ENCODE data around the gene TMTC1. TPM values are rescaled to one million over a fixed set of nuclear protein-coding genes. Genes with fewer than 3 reads are reported as not detected.

The TMTC1 gene
- total and polyA plus RNA-seq, 2 donors (not counting 1 experiment from before 2014, with no cell fraction given): not detected

DNA sequence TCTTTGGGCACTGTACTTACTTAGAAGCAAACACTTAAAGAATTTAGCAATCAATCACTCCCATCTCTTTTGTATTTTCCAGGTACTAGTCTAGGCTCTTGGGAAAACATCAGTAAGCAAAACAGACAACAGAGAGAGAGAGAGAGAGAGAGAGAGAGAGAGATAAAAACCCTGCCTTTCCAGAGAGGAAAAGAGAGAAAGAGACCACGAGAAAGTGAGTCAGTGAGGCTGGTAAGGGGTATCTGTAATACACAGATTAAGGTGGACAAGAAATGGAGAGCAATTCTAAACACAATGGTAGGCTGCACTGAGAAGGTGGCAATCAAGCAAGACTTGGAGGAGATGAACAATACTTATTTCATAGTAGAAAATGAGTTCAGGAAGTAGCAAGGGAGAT lies 166.3 kb downstream of the TMTC1 start:
- Mint-ChIP-seq H3K4me1 (no peaks in the 10 kb centered on the region), H3K27ac (no peak overlapping the region), H3K27me3 (no peaks in the 10 kb centered on the region), H3K4me3 (no peak overlapping the region), H3K9me3 (ENCODE audit: insufficient read depth) (no peaks in the 10 kb centered on the region)
- no peaks in the 10 kb centered on the region for H3K36me3 ChIP-seq (replicated peaks in 1 of 2; ENCODE audit: control extremely low read depth in 1 of 2, control insufficient read depth in 1 of 2, extremely low read depth in 1 of 2, insufficient read depth in 2 of 2, low read length in 1 of 2)
- H3K9ac ChIP-seq (ENCODE audit: low read length): no peak overlapping the region
- no peak overlapping the region for H3K27ac ChIP-seq (ENCODE audit: low read length in 2 of 2)
- ATAC-seq (ENCODE audit: low read depth): no peak
- ChIA-PET POLR2A (no interaction called here), CTCF (no interaction called here)
- no peaks in the 10 kb centered on the region for H3K27me3 ChIP-seq (replicated peaks in 1 of 4; ENCODE audit: control extremely low read depth in 1 of 4, control insufficient read depth in 3 of 4, insufficient read depth in 4 of 4, low read length in 3 of 4)
- H4K20me1 ChIP-seq (ENCODE audit: control insufficient read depth, insufficient read depth, low read length, poor library complexity, severe bottlenecking): no peaks in the 10 kb centered on the region
- no peak for TF ChIP-seq EZH2 (IDR thresholded peaks at IDR 0.05; ENCODE audit: borderline replicate concordance, insufficient read depth, low read depth, low read length, poor library complexity, severe bottlenecking)
- TF ChIP-seq, protein P1, sequence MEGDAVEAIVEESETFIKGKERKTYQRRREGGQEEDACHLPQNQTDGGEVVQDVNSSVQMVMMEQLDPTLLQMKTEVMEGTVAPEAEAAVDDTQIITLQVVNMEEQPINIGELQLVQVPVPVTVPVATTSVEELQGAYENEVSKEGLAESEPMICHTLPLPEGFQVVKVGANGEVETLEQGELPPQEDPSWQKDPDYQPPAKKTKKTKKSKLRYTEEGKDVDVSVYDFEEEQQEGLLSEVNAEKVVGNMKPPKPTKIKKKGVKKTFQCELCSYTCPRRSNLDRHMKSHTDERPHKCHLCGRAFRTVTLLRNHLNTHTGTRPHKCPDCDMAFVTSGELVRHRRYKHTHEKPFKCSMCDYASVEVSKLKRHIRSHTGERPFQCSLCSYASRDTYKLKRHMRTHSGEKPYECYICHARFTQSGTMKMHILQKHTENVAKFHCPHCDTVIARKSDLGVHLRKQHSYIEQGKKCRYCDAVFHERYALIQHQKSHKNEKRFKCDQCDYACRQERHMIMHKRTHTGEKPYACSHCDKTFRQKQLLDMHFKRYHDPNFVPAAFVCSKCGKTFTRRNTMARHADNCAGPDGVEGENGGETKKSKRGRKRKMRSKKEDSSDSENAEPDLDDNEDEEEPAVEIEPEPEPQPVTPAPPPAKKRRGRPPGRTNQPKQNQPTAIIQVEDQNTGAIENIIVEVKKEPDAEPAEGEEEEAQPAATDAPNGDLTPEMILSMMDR (IDR thresholded peaks at IDR 0.05): no peak
- no peaks in the 10 kb centered on the region for H3K79me2 ChIP-seq (ENCODE audit: control insufficient read depth, insufficient read depth, low read length)
- no peak overlapping the region for H2AFZ ChIP-seq (ENCODE audit: insufficient read depth, low read depth, low read length, poor library complexity, severe bottlenecking)
- H3K4me3 ChIP-seq (ENCODE audit: control extremely low read depth in 1 of 5, extremely low read depth in 1 of 5, insufficient read depth in 1 of 5, low read depth in 2 of 5, low read length in 4 of 5): no peak overlapping the region
- no peaks in the 10 kb centered on the region for H3K9me3 ChIP-seq (ENCODE audit: control extremely low read depth in 1 of 3, control insufficient read depth in 2 of 3, insufficient read depth in 1 of 3, low read length in 2 of 3)
- WGBS (ENCODE audit: insufficient coverage): 50% methylated on average over 1 of the region's 1 CpG
- no peak overlapping the region for H3K4me2 ChIP-seq (replicated peaks; ENCODE audit: low read depth, low read length, poor library complexity, severe bottlenecking)
- intact Hi-C loops (cut with micrococcal nuclease): no loop called here
- H3K4me1 ChIP-seq (ENCODE audit: control insufficient read depth in 2 of 2, insufficient read depth in 2 of 2, low read length in 2 of 2): no peaks in the 10 kb centered on the region
- DNase-seq: no peak

DNA sequence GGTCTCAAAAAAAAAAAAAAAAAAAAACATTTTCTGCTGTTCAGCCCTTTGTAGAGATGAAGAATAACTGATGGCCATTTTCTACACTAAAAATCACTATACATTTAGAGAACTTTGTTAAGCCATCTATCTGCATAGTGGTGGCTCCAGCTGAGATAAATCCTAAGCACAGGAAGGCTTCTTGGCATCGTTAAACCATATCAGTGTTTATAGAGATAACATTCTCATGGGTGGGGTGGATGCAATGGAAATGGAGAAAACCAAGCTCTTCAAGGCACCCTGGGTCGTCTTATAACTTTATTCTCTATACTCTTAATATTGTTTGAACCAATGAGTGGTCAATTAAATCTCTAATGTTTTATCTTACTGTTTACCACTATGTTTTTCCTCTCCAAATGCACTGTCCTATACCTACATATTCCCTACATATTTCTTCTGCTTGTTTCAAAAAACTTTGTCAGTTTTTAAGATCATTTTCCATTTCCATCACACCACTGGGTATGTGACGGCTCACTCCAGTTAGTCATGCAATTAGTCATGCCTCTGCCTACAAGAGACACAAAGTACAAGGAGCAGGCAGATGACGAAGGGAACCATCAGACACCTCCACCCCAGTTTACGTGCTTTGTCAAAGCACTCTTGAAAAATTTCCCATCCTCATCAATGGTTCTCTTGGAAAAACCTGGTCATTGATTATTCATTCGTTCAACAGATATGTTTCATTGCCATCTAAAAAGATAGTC lies 166.9 kb downstream of the TMTC1 start:
- H3K27ac Mint-ChIP-seq: no peak overlapping the region

More for the DNA sequence above, 166.9 kb downstream of the TMTC1 start:
- H3K9ac ChIP-seq (ENCODE audit: low read length): no peak overlapping the region
- H2AFZ ChIP-seq (ENCODE audit: insufficient read depth, low read depth, low read length, poor library complexity, severe bottlenecking): no peak overlapping the region
- no peaks in the 10 kb centered on the region for H3K79me2 ChIP-seq (ENCODE audit: control insufficient read depth, insufficient read depth, low read length)
- H3K4me1 Mint-ChIP-seq: no peaks in the 10 kb centered on the region
- H3K27me3 Mint-ChIP-seq: no peaks in the 10 kb centered on the region
- H3K4me1 ChIP-seq (ENCODE audit: control insufficient read depth in 2 of 2, insufficient read depth in 2 of 2, low read length in 2 of 2): no peaks in the 10 kb centered on the region
- no peak overlapping the region for H3K27ac ChIP-seq (ENCODE audit: low read length in 2 of 2)
- POLR2A ChIA-PET: no interaction called here
- no peak overlapping the region for H3K4me3 ChIP-seq (ENCODE audit: control extremely low read depth in 1 of 5, extremely low read depth in 1 of 5, insufficient read depth in 1 of 5, low read depth in 2 of 5, low read length in 4 of 5)
- H3K4me3 Mint-ChIP-seq: no peak overlapping the region
- no peaks in the 10 kb centered on the region for H3K36me3 ChIP-seq (replicated peaks in 1 of 2; ENCODE audit: control extremely low read depth in 1 of 2, control insufficient read depth in 1 of 2, extremely low read depth in 1 of 2, insufficient read depth in 2 of 2, low read length in 1 of 2)
- no peak overlapping the region for H3K4me2 ChIP-seq (replicated peaks; ENCODE audit: low read depth, low read length, poor library complexity, severe bottlenecking)
- H3K27me3 ChIP-seq (replicated peaks in 1 of 4; ENCODE audit: control extremely low read depth in 1 of 4, control insufficient read depth in 3 of 4, insufficient read depth in 4 of 4, low read length in 3 of 4): no peaks in the 10 kb centered on the region
- DNase-seq: no peak
- no peak for TF ChIP-seq EZH2 (IDR thresholded peaks at IDR 0.05; ENCODE audit: borderline replicate concordance, insufficient read depth, low read depth, low read length, poor library complexity, severe bottlenecking)
- intact Hi-C loops (cut with micrococcal nuclease): no loop called here
- no peaks in the 10 kb centered on the region for H4K20me1 ChIP-seq (ENCODE audit: control insufficient read depth, insufficient read depth, low read length, poor library complexity, severe bottlenecking)
- CTCF ChIA-PET: no interaction called here
- WGBS (ENCODE audit: insufficient coverage): 98% methylated on average over 3 of the region's 6 CpGs
- no peaks in the 10 kb centered on the region for H3K9me3 Mint-ChIP-seq (ENCODE audit: insufficient read depth)
- ATAC-seq (ENCODE audit: low read depth): no peak
- no peaks in the 10 kb centered on the region for H3K9me3 ChIP-seq (ENCODE audit: control extremely low read depth in 1 of 3, control insufficient read depth in 2 of 3, insufficient read depth in 1 of 3, low read length in 2 of 3)

Data from B cell (primary cell).